HS-5 (cell line): Measurements from ENCODE around the gene DDIT3.
"Not testable (repeated sequence)": the region's sequence is repeated elsewhere in the genome, so short reads cannot be mapped to it uniquely, and the experiment has no call there.

Source experiments
- DNase-seq: peaks from one replicate; pipeline ENCODE4 v3.0.0-alpha.2; 2012; ENCODE audit warnings: low read depth

DDIT3 gene

DNA sequence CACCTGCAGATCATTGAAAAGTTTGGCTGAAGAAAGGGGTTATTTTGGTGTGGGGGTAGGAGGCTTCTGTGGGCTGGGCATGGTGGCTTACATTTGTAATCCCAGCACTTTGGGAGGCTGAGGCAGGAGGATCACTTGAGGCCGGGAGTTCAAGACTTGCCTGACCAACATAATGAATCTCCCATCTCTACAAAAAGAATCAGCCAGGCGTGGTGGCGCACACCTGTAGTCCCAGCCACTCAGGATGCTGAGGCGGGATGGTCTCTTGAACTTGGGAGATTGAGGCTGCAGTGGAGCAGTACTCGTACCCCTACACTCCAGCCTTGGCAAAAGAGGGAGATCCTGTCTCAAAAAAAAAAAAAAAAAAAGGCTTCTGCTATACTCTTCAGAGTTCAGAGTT lies 7.0 kb downstream of the DDIT3 start:
- DNase-seq = no peak

DNA sequence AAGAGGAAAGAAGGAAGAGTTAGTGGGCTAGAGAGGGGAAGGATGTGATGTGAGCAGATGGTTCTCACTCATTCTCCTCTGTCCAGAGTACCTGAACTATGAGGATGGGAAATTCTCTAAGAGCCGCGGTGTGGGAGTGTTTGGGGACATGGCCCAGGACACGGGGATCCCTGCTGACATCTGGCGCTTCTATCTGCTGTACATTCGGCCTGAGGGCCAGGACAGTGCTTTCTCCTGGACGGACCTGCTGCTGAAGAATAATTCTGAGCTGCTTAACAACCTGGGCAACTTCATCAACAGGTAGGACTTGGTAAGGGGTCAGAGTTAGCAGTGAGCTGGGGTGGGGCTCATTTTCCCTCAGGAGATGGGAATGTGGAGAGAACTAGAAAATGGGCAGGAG lies 7.6 kb downstream of the DDIT3 start:
- no peak for DNase-seq

DNA sequence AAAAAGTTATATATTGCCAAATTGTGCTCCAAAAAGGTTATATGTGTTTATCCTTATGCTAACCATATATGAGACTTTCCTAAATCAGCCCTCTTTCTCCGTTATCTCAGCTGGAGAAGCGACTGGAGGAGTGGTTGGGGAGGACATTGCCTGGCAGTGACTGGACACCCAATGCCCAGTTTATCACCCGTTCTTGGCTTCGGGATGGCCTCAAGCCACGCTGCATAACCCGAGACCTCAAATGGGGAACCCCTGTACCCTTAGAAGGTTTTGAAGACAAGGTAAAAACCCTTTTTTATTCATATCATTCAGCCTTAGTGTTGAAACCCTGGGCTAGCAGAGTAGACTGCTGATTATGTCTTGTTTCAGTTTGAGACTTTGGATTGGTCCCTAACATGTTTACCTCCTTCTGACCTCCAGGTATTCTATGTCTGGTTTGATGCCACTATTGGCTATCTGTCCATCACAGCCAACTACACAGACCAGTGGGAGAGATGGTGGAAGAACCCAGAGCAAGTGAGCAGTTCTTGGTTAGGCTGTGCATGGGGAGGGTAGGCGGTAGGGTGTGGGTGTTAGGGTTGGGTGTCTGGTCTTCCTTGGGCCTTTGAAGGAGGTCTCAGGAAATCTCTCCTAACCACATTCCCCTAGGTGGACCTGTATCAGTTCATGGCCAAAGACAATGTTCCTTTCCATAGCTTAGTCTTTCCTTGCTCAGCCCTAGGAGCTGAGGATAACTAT lies 8.6 kb downstream of the DDIT3 start:
- no peak for DNase-seq

- DNase-seq = no peak
These were observed 9.2 kb downstream of the DDIT3 start for GRCh38 chr12:57511161-57511560.

GRCh38 chr12:57507796-57508195 lies 12.5 kb downstream of the DDIT3 start:
- not testable (repeated sequence) for DNase-seq

GRCh38 chr12:57506541-57506940 lies 13.8 kb downstream of the DDIT3 start:
- not testable (repeated sequence) for DNase-seq

DNA sequence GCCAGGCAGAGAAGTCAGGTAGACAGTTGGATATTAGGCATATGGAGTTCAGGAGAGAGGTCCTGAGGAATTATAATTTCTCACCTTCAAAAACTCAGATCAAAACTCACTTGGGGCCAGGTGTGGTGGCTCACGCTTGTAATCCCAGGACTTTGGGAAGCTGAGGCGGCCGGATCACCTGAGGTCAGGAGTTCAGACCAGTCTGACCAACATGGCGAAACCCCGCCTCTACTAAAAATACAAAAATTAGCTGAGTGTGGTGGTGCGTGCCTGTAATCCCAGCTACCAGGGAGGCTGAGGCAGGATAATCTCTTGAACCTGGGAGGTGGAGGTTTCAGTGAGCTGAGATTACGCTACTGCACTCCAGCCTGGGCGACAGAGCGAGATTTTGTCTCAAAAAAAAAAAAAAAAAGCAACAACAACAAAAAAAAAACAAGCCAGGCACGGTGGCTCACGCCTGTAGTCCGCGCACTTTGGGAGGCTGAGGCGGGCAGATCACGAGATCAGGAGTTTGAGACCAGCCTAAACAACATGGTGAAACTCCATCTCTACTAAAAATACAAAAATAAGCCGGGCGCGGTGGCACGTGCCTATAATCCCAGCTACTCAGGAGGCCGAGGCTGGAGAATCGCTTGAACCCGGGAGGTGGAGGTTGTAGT lies 17.9 kb downstream of the DDIT3 start:
- not testable (repeated sequence) for DNase-seq

- DNase-seq = no peak
These were observed 20.1 kb downstream of the DDIT3 start for GRCh38 chr12:57500213-57500612.

DNA sequence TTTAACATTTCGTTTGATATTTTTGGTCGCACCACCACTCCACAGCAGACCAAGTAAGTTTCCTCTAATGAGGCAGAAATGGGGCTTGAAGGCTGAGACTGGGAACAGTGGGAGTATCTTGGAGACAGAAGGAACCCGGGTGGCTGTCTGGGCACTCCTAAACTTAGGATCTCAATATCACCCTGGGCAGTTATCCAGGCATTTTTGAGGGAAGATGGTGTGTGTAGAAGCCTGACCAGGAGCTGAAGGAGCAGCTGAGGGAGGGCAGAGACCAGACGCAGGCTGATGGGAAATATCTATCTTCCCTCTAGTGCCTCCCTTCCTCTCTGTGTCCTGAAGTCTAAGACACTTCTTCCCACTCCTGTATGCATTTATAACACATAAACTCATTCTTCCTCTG lies 21.7 kb downstream of the DDIT3 start:
- DNase-seq = no peak

- DNase-seq = no peak
These were observed 22.2 kb downstream of the DDIT3 start for GRCh38 chr12:57498132-57498502.

GRCh38 chr12:57497223-57498131 lies 22.8 kb downstream of the DDIT3 start:
- no peak for DNase-seq

- no peak for DNase-seq
These were observed 23.5 kb downstream of the DDIT3 start for GRCh38 chr12:57496822-57497221.

GRCh38 chr12:57495051-57495701 lies 25.1 kb downstream of the DDIT3 start:
- not testable (repeated sequence) for DNase-seq

GRCh38 chr12:57491393-57492280 lies 28.7 kb downstream of the DDIT3 start:
- no peak for DNase-seq

DNA sequence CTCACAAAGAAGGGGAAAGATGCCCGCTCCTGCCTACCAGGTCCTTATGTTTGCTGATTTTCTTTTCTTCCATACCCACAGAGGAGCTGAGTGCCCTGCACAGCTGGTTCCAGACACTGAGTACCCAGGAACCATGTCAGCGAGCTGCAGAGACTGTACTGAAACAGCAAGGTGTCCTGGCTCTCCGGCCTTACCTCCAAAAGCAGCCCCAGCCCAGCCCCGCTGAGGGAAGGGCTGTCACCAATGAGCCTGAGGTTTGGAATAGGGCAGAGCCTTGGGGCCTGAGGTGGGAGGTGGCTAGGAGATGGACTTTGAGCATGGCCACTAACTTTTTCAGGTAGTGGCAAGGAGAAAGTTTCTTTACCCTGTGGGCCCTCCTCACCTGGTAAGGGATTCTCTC lies 30.2 kb downstream of the DDIT3 start:
- DNase-seq = no peak

DNA sequence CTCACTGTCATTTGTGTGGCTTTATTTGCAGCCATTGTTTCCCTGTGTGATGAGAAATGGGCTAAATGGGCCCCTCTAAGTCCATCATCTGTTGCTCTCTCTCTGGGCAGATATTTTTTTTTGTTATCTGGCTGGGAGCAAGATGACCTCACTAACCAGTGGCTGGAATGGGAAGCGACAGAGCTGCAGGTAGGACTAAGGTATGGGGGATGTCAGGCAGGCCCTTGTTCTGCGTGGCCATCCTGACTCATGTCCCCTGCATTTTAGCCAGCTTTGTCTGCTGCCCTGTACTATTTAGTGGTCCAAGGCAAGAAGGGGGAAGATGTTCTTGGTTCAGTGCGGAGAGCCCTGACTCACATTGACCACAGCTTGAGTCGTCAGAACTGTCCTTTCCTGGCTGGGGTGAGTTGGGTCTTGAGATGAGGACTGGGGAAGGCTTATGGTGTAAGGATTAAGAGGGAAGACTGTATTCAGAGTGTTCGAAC lies 31.1 kb downstream of the DDIT3 start:
- no peak for DNase-seq

GRCh38 chr12:57488402-57489156 lies 31.7 kb downstream of the DDIT3 start:
- DNase-seq = no peak

- peak; percentile 90 for DNase-seq
These were observed 32.5 kb downstream of the DDIT3 start, which contains the start of gene MARS1 for GRCh38 chr12:57487597-57488401. TSS of gene MARS1 (plus strand) at chr12:57488068. CDS start at chr12:57488091, 23 bp downstream.

- DNase-seq = no peak
These were observed 33.2 kb downstream of the DDIT3 start for GRCh38 chr12:57487055-57487596.
